Measurements from ENCODE around the gene GPRC5C. TPM values are rescaled to one million over a fixed set of nuclear protein-coding genes. Genes with fewer than 3 reads are reported as not detected.

The GPRC5C gene
- total and polyA plus RNA-seq, 9 of the 15 experiments (the other 6 are each of a cell fraction or from before 2014, with no cell fraction given) = 0.28 to 9.0 (median 4.1) TPM

GRCh38 chr17:74386386-74386785, 45.5 kb upstream of the GPRC5C start:
- WGBS (ENCODE audit: insufficient coverage, low coverage, missing lambda C conversion rate) = 0% methylated on average over 7 of the region's 8 CpGs
- no peaks in the 10 kb centered on the region for H4K20me1 ChIP-seq (replicated peaks; ENCODE audit: control insufficient read depth, insufficient read depth, low read length)
- intact Hi-C loops (cut with micrococcal nuclease) (no loop called here), in situ Hi-C loops (cut with MboI) (no loop called here)
- ChIA-PET POLR2A (no interaction called here), CTCF (ENCODE audit: low intra/inter-chr PET ratio) (interaction anchor here (0.7 kb wide), 1 partner anchor 149 kb away, joined by 3 read pairs; no protein-coding TSS in a partner anchor)
- H3K4me2 ChIP-seq (ENCODE audit: insufficient read depth, low read length) = no peak overlapping the region
- no peaks in the 10 kb centered on the region for H3K9me3 ChIP-seq (replicated peaks; ENCODE audit: control insufficient read depth, insufficient read depth, low read depth, low read length)
- no peak overlapping the region for H3K4me3 ChIP-seq
- H2AFZ ChIP-seq (ENCODE audit: low read depth, low read length) = no peak overlapping the region
- peaks cover 32 to 43% of the 10 kb centered on the region in 2 experiments; a peak in 4 of 5 replicates for H3K27me3 ChIP-seq (ENCODE audit: control insufficient read depth in 2 of 2, insufficient read depth in 2 of 2, low read length in 2 of 2)
- no peaks in the 10 kb centered on the region for H3K9me1 ChIP-seq (ENCODE audit: control insufficient read depth, insufficient read depth, low read length)
- no TSS peak for BruUV-seq (replicated peaks)
- H3K79me2 ChIP-seq (ENCODE audit: control insufficient read depth, insufficient read depth, low read length) = no peaks in the 10 kb centered on the region
- DNase-seq (ENCODE audit: extremely low read depth in 1 of 4, low spot score in 3 of 4) (no peak), FAIRE-seq (no peak), ATAC-seq (no peak; the same call in 2 of the 3 replicates)
- no peaks in the 10 kb centered on the region; a peak in 2 of 5 replicates for H3K4me1 ChIP-seq (replicated peaks in 1 of 2; ENCODE audit: control insufficient read depth in 2 of 2, insufficient read depth in 2 of 2, low read length in 2 of 2)
- no peak overlapping the region for H3K9ac ChIP-seq (ENCODE audit: insufficient read depth in 1 of 2, low read depth in 2 of 2, low read length in 2 of 2)
- no peak overlapping the region for H3K27ac ChIP-seq (ENCODE audit: extremely low read depth, low read depth, low read length)
- H3K36me3 ChIP-seq (ENCODE audit: control insufficient read depth, insufficient read depth, low read length) = no peaks in the 10 kb centered on the region
- TF ChIP-seq MXD1 (CRISPR knock-in tag; IDR thresholded peaks at IDR 0.05; ENCODE audit: borderline replicate concordance, poor library complexity, severe bottlenecking) = no peak
- TF ChIP-seq CCNT2 (IDR thresholded peaks at IDR 0.05; ENCODE audit: borderline replicate concordance, extremely low read depth, insufficient read length, low read depth, low read length) = no peak
- no peak for TF ChIP-seq SMAD4 (CRISPR knock-in tag; conservative IDR thresholded peaks at IDR 0.05)
- TF ChIP-seq DACH1 (IDR thresholded peaks at IDR 0.05; ENCODE audit: partially characterized antibody) = no peak
- no peak for TF ChIP-seq ZBTB11 (CRISPR knock-in tag; IDR thresholded peaks at IDR 0.05)
- no peak for TF ChIP-seq NFE2 (IDR thresholded peaks at IDR 0.05; ENCODE audit: low read depth)
- no peak for TF ChIP-seq GTF2B (IDR thresholded peaks at IDR 0.05; ENCODE audit: extremely low read depth, insufficient read length)
- peak; percentile 72 for TF ChIP-seq GABPA (tag; conservative IDR thresholded peaks at IDR 0.05; ENCODE audit: low read depth)
- TF ChIP-seq TCF7L2 (IDR thresholded peaks at IDR 0.05; ENCODE audit: low read depth, low read length) = no peak
- TF ChIP-seq ZZZ3 (IDR thresholded peaks at IDR 0.05) = no peak
- TF ChIP-seq CBFB (CRISPR knock-in tag; IDR thresholded peaks at IDR 0.05) = no peak
- TF ChIP-seq MBD1 (CRISPR knock-in tag; IDR thresholded peaks at IDR 0.05) = no peak
- TF ChIP-seq GMEB1 (CRISPR knock-in tag; IDR thresholded peaks at IDR 0.05) = no peak
- no peak for TF ChIP-seq ZNF57 (CRISPR knock-in tag; IDR thresholded peaks at IDR 0.05)
